Epithelial cell of prostate (primary cell): Measurements from ENCODE around the gene SERPINB10.
A peak's percentile ranks its signal among the peaks of the same experiment; 100 is the strongest.

Experiments
- DNase-seq: peaks from one replicate; pipeline ENCODE4 v3.0.0-alpha.2; 2011; ENCODE audit warnings: low read depth, low spot score
- H3K27ac ChIP-seq: fragments of 450-650 bp; 2 replicates; pipeline ENCODE4 v1.5.1; 2017; ENCODE audit warnings: mild to moderate bottlenecking

The SERPINB10 gene

GRCh38 chr18:63907664-63908063 is at the start of gene SERPINB10:
SERPINB10 (plus strand) TSS chr18:63907958; CDS start chr18:63915511, 7,553 bp downstream.
- no peak within 1 kb of the TSS for H3K27ac ChIP-seq
- no peak for DNase-seq

- no peak for DNase-seq
- no peak overlapping the region for H3K27ac ChIP-seq
Observed at GRCh38 chr18:63858456-63858855, 49.3 kb upstream of the SERPINB10 start.

DNA sequence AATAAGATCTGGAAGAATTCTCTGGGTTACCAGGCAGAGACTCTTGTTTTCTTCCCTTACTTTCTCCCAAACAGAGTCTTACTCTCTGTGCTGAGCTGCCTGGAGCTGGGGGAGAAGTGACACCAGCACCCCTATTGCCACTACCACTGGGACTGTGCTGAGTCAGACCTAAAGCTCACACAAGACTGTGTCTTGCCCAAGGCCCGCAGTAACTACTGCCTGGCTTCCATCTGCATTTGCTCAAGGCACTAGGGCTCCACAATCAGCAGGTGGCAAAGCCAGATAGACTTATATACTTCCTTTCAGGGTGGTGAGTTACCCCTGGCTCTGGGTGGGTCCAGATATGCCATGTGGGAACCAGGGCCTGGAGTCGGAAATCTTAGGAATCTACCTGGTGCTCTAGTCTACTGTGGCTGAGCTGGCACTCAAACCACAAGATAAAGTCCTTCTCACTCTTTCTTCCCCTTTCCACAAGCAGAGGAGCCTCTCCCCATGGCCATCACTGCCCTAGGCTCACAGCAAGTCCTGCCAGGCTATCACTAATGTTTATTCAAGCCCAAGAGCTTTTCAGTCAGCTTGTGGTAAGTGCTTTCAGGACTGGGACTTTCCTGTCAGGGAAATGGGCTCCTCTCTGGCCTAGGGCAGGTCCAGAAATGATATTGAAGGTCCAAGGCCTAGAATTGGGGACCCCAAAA is 47.8 kb upstream of the SERPINB10 start:
- no peak for DNase-seq

GRCh38 chr18:63860531-63860930 is 47.2 kb upstream of the SERPINB10 start:
- H3K27ac ChIP-seq: peak overlapping the region; percentile 30
- DNase-seq: no peak

More for the DNA sequence above, 47.8 kb upstream of the SERPINB10 start:
- peak overlapping the region; percentile 30 for H3K27ac ChIP-seq

DNA sequence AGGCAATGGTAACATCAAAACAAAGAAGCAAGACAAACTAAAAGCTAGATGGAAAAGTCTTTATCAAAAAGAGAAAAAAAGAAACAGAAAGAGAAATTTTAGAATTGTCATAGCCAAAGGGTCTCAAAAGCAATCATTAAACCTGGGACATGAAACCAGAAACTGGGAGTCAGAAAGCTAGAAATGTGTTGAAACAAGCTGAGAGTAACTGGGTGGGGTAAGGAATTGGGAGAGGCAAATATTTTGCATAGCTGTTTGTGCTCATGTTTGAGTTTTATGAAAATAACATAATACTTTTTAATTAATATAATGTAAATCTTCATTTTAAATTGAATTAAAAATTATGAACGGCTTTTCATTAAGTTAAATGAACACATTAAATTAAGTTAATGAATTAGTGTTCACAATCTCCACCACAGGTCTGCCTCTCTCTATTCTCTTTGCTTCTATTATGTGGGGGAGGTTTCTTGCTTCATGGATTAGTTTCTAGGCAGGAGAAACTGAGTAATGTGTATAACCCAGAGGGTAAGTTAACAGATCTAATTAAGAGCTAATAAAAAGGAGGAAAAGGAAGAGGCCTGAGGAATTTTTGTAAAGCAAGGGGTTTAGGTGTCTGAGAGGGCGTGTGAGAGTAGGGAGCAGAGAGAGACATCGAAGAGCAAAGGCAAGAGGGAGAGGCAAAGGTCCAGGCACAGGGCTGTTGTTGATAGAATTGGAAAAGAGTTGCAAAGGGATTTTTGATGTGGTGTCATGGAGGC is 40.2 kb upstream of the SERPINB10 start:
- H3K27ac ChIP-seq: peak overlapping the region; percentile 94

GRCh38 chr18:63868546-63868945 is 39.2 kb upstream of the SERPINB10 start:
- peak overlapping the region; percentile 94 for H3K27ac ChIP-seq

More for the DNA sequence above, 40.2 kb upstream of the SERPINB10 start:
- no peak for DNase-seq

GRCh38 chr18:63869374-63869773 is 38.4 kb upstream of the SERPINB10 start:
- H3K27ac ChIP-seq: peak overlapping the region; percentile 94
- no peak for DNase-seq

More at GRCh38 chr18:63868546-63868945, 39.2 kb upstream of the SERPINB10 start:
- DNase-seq: no peak

DNA sequence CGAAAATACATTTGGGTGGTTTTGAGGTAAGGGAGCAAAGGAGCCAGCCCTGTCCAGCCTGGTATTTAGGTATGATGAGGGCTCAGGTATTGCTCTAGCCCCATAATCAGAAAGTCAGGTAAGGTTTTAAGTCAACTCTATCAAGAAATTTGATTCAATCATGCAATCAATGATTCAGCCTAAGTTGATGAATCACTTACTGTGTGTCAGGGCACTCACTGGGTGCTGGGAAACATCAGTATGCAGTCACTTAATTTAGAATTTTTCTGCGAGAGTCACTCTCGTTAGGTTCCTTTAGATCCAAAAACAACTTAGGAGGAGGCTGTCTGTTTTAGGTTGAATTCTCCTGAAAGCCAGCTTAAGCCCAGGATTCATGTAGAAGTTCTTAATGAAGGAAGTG is 37.9 kb upstream of the SERPINB10 start:
- H3K27ac ChIP-seq: peak overlapping the region; percentile 94
- no peak for DNase-seq

DNA sequence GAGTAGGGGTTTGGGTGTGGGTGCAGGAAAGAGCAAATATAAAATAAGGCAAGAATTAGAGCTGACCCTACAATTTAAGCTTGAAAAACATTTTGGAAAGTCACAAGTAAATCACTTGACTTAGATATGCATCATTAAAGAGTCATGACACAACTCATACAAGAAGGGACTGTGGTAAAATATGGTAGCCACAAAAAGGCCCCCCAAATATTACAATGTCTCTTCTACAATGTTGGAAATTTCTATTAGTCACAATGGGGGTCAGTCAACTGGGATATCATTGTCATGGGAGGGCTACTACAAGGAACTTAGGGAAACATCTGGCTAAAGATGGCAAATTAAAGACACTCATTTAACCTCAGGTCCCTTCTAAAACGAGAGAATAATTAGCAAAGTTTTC is 35.9 kb upstream of the SERPINB10 start:
- DNase-seq: no peak
- no peak overlapping the region for H3K27ac ChIP-seq

GRCh38 chr18:63872586-63872985 is 35.2 kb upstream of the SERPINB10 start:
- H3K27ac ChIP-seq: no peak overlapping the region
- DNase-seq: no peak

GRCh38 chr18:63878343-63878742 is 29.4 kb upstream of the SERPINB10 start:
- no peak overlapping the region for H3K27ac ChIP-seq
- DNase-seq: no peak

GRCh38 chr18:63878925-63879324 is 28.8 kb upstream of the SERPINB10 start:
- DNase-seq: no peak
- H3K27ac ChIP-seq: no peak overlapping the region

DNA sequence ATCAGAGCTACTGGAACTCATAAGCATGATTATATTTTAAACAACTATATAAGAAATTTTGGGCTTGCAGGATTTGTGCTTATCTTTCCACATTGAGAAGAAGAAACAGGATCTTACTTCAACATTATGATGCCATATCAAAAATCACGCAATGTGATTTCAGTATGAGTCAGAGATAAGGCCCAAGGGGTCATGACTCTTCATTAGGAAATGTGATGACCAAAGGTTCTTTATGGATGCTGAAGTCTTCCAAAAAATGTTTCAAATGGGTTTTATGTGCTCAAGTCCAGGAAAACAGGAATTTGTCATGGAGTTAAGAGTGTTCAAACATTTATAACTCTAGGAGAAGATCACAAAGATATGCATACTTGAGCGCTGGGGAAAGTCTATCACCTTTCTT is 28.0 kb upstream of the SERPINB10 start:
- DNase-seq: no peak
- H3K27ac ChIP-seq: peak overlapping the region; percentile 95

DNA sequence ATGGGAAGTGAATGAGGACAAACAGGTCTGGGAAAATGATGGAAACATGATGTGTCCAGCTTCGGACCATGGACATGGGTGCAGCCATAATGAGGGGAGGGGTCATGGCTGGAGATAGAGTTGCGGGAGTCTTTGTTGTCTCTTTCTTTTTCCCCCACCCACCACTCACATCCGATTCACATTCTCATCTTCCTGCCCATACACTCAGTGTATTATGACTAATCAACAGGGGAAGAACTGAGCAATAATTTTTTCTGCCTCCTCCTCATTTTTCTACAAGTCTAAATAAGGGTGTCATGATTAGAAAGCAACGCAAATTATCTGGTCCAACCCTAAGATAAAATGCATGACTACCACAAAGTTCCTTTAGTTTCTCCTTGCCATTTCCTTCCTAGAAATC is 25.9 kb upstream of the SERPINB10 start:
- peak overlapping the region; percentile 95 for H3K27ac ChIP-seq
- DNase-seq: no peak

GRCh38 chr18:63882333-63883141 is 25.2 kb upstream of the SERPINB10 start:
- peak overlapping the region; percentile 95 for H3K27ac ChIP-seq
- DNase-seq: peak; percentile 100

- no peak for DNase-seq
- H3K27ac ChIP-seq: peak overlapping the region; percentile 95
Observed at GRCh38 chr18:63883617-63884016, 24.1 kb upstream of the SERPINB10 start.

- peak within 1 kb of the TSS; percentile 95 for H3K27ac ChIP-seq
- DNase-seq: no peak
Observed at GRCh38 chr18:63887424-63887823, 20.3 kb upstream of the SERPINB10 start, which contains the start of gene SERPINB2. SERPINB2 (plus strand) TSS chr18:63887705; CDS start chr18:63891445, 3,740 bp downstream.

- peak overlapping the region; percentile 95 for H3K27ac ChIP-seq
- DNase-seq: no peak
Observed at GRCh38 chr18:63888470-63889190, 19.1 kb upstream of the SERPINB10 start.

DNA sequence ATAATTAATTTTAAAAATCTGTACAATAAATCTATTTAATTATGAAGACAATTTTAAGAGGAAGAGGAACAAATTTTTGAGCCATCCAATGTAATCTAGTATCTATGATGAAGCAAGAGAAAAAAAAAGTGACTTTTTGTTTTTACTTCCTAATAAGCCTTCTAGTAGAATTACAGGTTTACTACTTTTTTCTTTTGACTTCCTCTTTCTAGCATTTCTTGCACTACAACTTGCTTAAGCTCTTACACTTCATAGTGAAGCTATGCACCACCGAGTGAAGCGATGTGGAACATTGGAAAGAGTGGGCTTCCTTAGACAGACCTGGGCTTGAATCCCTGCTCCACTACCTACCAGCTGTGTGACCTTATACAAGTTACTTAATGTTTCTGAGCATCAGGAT is 18.1 kb upstream of the SERPINB10 start:
- peak overlapping the region; percentile 95 for H3K27ac ChIP-seq

More for the DNA sequence above, 18.1 kb upstream of the SERPINB10 start:
- no peak for DNase-seq
